Naive B cell (primary cell): ENCODE results near the gene CCDC191. TPM values are rescaled to one million over a fixed set of nuclear protein-coding genes. Genes with fewer than 3 reads are reported as not detected.
A peak's percentile ranks its signal among the peaks of the same experiment; 100 is the strongest.

Experiments used
- ATAC-seq, 2 donors: fragments of 150-1000 bp; cut with Tn5 transposase; 2 replicates each; pipeline ENCODE4 v1.10.0; 2021; ENCODE audit warnings: low read depth in 2 of 2, mild to moderate bottlenecking in 2 of 2, moderate library complexity in 2 of 2
- DNase-seq: peaks from one replicate; pipeline ENCODE4 v3.0.0; 2022
- H3K27ac Mint-ChIP-seq, 6 donors: one replicate each; pipeline ENCODE4 v1.8.0; 2020 to 2022; ENCODE audit warnings: mild to moderate bottlenecking in 6 of 6, mixed read lengths in 6 of 6, moderate library complexity in 5 of 6, inconsistent platforms in 2 of 6
- H3K27me3 Mint-ChIP-seq, 3 donors: one replicate each; pipeline ENCODE4 v1.8.0; 2021 to 2022; ENCODE audit warnings: mixed read lengths in 3 of 3, mild to moderate bottlenecking in 1 of 3
- H3K36me3 Mint-ChIP-seq, 2 donors: one replicate each; pipeline ENCODE4 v1.8.0; 2020 to 2022; ENCODE audit warnings: mixed read lengths in 2 of 2, inconsistent platforms in 1 of 2, mild to moderate bottlenecking in 1 of 2
- H3K4me1 Mint-ChIP-seq, 3 donors: one replicate each; pipeline ENCODE4 v1.8.0; 2020 to 2022; ENCODE audit warnings: mixed read lengths in 3 of 3, inconsistent platforms in 1 of 3, mild to moderate bottlenecking in 1 of 3, moderate library complexity in 1 of 3
- H3K4me3 Mint-ChIP-seq, 8 donors: one replicate each; pipeline ENCODE4 v1.8.0; 2020 to 2022; ENCODE audit warnings: mild to moderate bottlenecking in 8 of 8, mixed read lengths in 8 of 8, moderate library complexity in 8 of 8, inconsistent platforms in 2 of 8
- H3K9me3 Mint-ChIP-seq, 7 donors: one replicate each; pipeline ENCODE4 v1.8.0; 2020 to 2022; ENCODE audit warnings: mixed read lengths in 7 of 7, mild to moderate bottlenecking in 5 of 7, inconsistent platforms in 2 of 7, moderate library complexity in 1 of 7
- polyA plus RNA-seq, 6 donors: library from polyadenylated mRNA; unstranded; fragments of 300-500 nt; fragmentation: Illumina TruSeq; gene quantifications; one replicate each; pipeline ENCODE4 v1.2.3, GENCODE V29; 2021; ENCODE audit warnings: low read depth in 6 of 6

CCDC191 gene
- polyA plus RNA-seq, 6 donors from 2014 or later: 5.9 to 23.8 (median 14.9) TPM

DNA sequence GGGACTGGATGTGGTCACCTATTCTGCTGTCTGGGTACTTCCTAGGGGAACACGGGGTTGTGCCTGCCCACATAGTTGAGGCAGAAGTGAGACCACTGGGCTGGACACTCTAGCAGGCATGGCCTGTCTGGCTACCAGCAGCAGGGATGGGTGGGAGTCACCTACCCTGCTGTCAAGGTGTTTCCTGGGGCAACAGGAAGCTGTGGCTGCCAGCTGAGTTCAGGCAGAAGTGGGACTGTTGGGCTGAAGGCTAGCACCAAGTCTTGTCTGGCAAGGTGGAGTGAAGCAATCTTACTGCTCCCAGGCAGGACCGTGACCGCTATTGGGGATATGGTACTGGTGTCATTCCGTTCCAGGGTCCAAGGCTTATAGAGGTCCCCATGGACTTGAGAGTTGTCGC, 128.8 kb downstream of the CCDC191 start:
- H3K9me3 Mint-ChIP-seq: peaks cover 6 to 28% (median 18%) of the 10 kb centered on the region in 7 donors
- H3K4me1 Mint-ChIP-seq: peaks cover 4 to 19% (median 10%) of the 10 kb centered on the region in 3 donors
- ATAC-seq: peak; percentile 48 to 56
- no peak overlapping the region for H3K27ac Mint-ChIP-seq
- peaks cover 0 to 4% (median 0%) of the 10 kb centered on the region in 3 donors for H3K27me3 Mint-ChIP-seq
- H3K36me3 Mint-ChIP-seq: peaks cover 14 to 27% of the 10 kb centered on the region in 2 donors
- no peak for DNase-seq
- no peak overlapping the region for H3K4me3 Mint-ChIP-seq

DNA sequence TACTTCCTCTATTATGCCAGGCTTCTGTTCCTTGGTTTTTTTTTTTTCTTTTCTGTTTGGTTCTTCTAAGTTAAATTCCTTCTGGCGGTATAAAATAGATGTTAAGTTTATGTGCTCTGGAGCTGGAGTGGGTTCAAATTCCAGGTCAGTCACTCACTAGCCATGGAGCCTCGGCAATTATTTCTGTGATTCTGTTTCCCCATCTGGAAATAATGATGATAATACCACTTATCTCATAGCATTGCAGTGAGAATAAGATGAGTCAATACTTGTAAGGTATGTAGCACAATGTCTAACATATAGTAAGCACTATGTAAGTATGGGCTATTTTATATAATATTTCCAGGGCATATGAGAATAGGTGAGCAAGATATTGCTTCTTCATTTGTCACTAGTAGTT, 141.7 kb downstream of the CCDC191 start:
- Mint-ChIP-seq H3K27me3 (no peaks in the 10 kb centered on the region), H3K27ac (no peak overlapping the region), H3K4me3 (no peak overlapping the region), H3K4me1 (no peaks in the 10 kb centered on the region), H3K9me3 (no peaks in the 10 kb centered on the region), H3K36me3 (no peaks in the 10 kb centered on the region)
- DNase-seq: no peak
- ATAC-seq: no peak

Other genes starting within 250 kb of the CCDC191 start
- 1 to 10 TPM; 1.8 to 7.4 (median 4.2) TPM for gene GRAMD1C, start 217.7 kb downstream of the CCDC191 start, polyA plus RNA-seq
- 1 to 10 TPM; 1.1 to 9.1 (median 6.7) TPM for gene ZDHHC23, start 108.5 kb downstream of the CCDC191 start, polyA plus RNA-seq
- 10 to 100 TPM; 24.8 to 32.7 (median 31.0) TPM for gene QTRT2, start 211 bp upstream of the CCDC191 start, polyA plus RNA-seq
- not detected for gene DRD3, start 122.5 kb upstream of the CCDC191 start, polyA plus RNA-seq
- under 1 TPM in 1 of 6 donors, not detected in 5; 0.27 TPM for gene ZNF80, start 181.1 kb upstream of the CCDC191 start, polyA plus RNA-seq
- 1 to 10 TPM in 3 of 6 donors, under 1 TPM in 3; 0.49 to 2.1 (median 0.92) TPM for gene TIGIT, start 237.5 kb upstream of the CCDC191 start, polyA plus RNA-seq